Measurements from ENCODE around the gene GK. TPM values are rescaled to one million over a fixed set of nuclear protein-coding genes. Genes with fewer than 3 reads are reported as not detected.

GK gene
- total RNA-seq, 1 experiment from 2014 or later = 6.3 TPM

- TF ChIP-seq EZH2 (IDR thresholded peaks at IDR 0.05; ENCODE audit: borderline replicate concordance, low read depth, low read length, poor library complexity, severe bottlenecking) (no peak), CTCF (conservative IDR thresholded peaks at IDR 0.05; ENCODE audit: low read depth, low read length) (no peak)
- intact Hi-C loops (cut with micrococcal nuclease; ENCODE audit: unreplicated experiment) = loop anchor here (10.0 kb wide), 1 partner anchor 439 kb away; no protein-coding TSS in a partner anchor
- H3K27me3 ChIP-seq (replicated peaks; ENCODE audit: insufficient read depth, low read depth, low read length, poor library complexity) = no peaks in the 10 kb centered on the region
- no peaks in the 10 kb centered on the region for H3K36me3 ChIP-seq (ENCODE audit: insufficient read depth, low read length, poor library complexity, severe bottlenecking)
- DNase-seq (ENCODE audit: low spot score) = no peak
- no peaks in the 10 kb centered on the region for H3K4me1 ChIP-seq (ENCODE audit: insufficient read depth, low read length, poor library complexity, severe bottlenecking)
- BruUV-seq (replicated peaks) = no TSS peak
- CTCF ChIA-PET = no interaction called here
- H3K9me3 ChIP-seq (ENCODE audit: low read depth, low read length, poor library complexity, severe bottlenecking) = no peaks in the 10 kb centered on the region
- no peak overlapping the region for H3K4me3 ChIP-seq (ENCODE audit: low read depth, low read length, poor library complexity, severe bottlenecking)
- H3K27ac ChIP-seq (ENCODE audit: low read depth, low read length, poor library complexity, severe bottlenecking) = no peak overlapping the region
- POLR2A ChIA-PET (ENCODE audit: low non-redundant PET) = no interaction called here
Observed at GRCh38 chrX:30714138-30714537, 60.9 kb downstream of the GK start.

- H3K27me3 ChIP-seq (replicated peaks; ENCODE audit: insufficient read depth, low read depth, low read length, poor library complexity) = no peaks in the 10 kb centered on the region
- POLR2A ChIA-PET (ENCODE audit: low non-redundant PET) = no interaction called here
- H3K4me3 ChIP-seq (ENCODE audit: low read depth, low read length, poor library complexity, severe bottlenecking) = no peak overlapping the region
- no peak for TF ChIP-seq CTCF (conservative IDR thresholded peaks at IDR 0.05; ENCODE audit: low read depth, low read length)
- TF ChIP-seq EZH2 (IDR thresholded peaks at IDR 0.05; ENCODE audit: borderline replicate concordance, low read depth, low read length, poor library complexity, severe bottlenecking) = no peak
- intact Hi-C loops (cut with micrococcal nuclease; ENCODE audit: unreplicated experiment) = loop anchor here (10.0 kb wide), 1 partner anchor 441 kb away; no protein-coding TSS in a partner anchor
- no peaks in the 10 kb centered on the region for H3K36me3 ChIP-seq (ENCODE audit: insufficient read depth, low read length, poor library complexity, severe bottlenecking)
- no peaks in the 10 kb centered on the region for H3K4me1 ChIP-seq (ENCODE audit: insufficient read depth, low read length, poor library complexity, severe bottlenecking)
- BruUV-seq (replicated peaks) = no TSS peak
- no peak overlapping the region for H3K27ac ChIP-seq (ENCODE audit: low read depth, low read length, poor library complexity, severe bottlenecking)
- no peak for DNase-seq (ENCODE audit: low spot score)
- CTCF ChIA-PET = no interaction called here
- H3K9me3 ChIP-seq (ENCODE audit: low read depth, low read length, poor library complexity, severe bottlenecking) = no peaks in the 10 kb centered on the region
Observed at GRCh38 chrX:30715976-30716375, 62.8 kb downstream of the GK start.

GRCh38 chrX:30733852-30734660 is 80.8 kb downstream of the GK start:
- CTCF ChIA-PET = no interaction called here
- intact Hi-C loops (cut with micrococcal nuclease; ENCODE audit: unreplicated experiment) = loop anchor here (10.0 kb wide), 1 partner anchor 301 kb away; no protein-coding TSS in a partner anchor
- no peaks in the 10 kb centered on the region for H3K27me3 ChIP-seq (replicated peaks; ENCODE audit: insufficient read depth, low read depth, low read length, poor library complexity)
- H3K4me3 ChIP-seq (ENCODE audit: low read depth, low read length, poor library complexity, severe bottlenecking) = no peak overlapping the region
- H3K4me1 ChIP-seq (ENCODE audit: insufficient read depth, low read length, poor library complexity, severe bottlenecking) = no peaks in the 10 kb centered on the region
- no peak overlapping the region for H3K27ac ChIP-seq (ENCODE audit: low read depth, low read length, poor library complexity, severe bottlenecking)
- TF ChIP-seq CTCF (conservative IDR thresholded peaks at IDR 0.05; ENCODE audit: low read depth, low read length) (no peak), EZH2 (IDR thresholded peaks at IDR 0.05; ENCODE audit: borderline replicate concordance, low read depth, low read length, poor library complexity, severe bottlenecking) (no peak)
- no TSS peak for BruUV-seq (replicated peaks)
- H3K9me3 ChIP-seq (ENCODE audit: low read depth, low read length, poor library complexity, severe bottlenecking) = no peaks in the 10 kb centered on the region
- POLR2A ChIA-PET (ENCODE audit: low non-redundant PET) = no interaction called here
- DNase-seq (ENCODE audit: low spot score) = no peak
- H3K36me3 ChIP-seq (ENCODE audit: insufficient read depth, low read length, poor library complexity, severe bottlenecking) = no peaks in the 10 kb centered on the region

All from A673 (cell line).